T-helper 2 cell (primary cell): ENCODE data around the gene CD4.

Source experiments
- DNase-seq, 5 experiments: peaks; one replicate each; pipeline versions ENCODE4 v3.0.0 to v3.0.0-alpha.2; 2012 to 2022

CD4 gene

GRCh38 chr12:6829536-6830220 lies 40.4 kb downstream of the CD4 start:
- DNase-seq: no peak

GRCh38 chr12:6830286-6830890 lies 41.1 kb downstream of the CD4 start:
- DNase-seq: no peak

GRCh38 chr12:6830999-6831398 lies 41.7 kb downstream of the CD4 start:
- DNase-seq: no peak

GRCh38 chr12:6831450-6831995 lies 42.2 kb downstream of the CD4 start:
- no peak for DNase-seq

- DNase-seq: no peak
These were observed 42.8 kb downstream of the CD4 start for GRCh38 chr12:6832125-6832524.

GRCh38 chr12:6833189-6833890 lies 44.0 kb downstream of the CD4 start:
- no peak for DNase-seq

GRCh38 chr12:6834254-6834653 lies 44.9 kb downstream of the CD4 start:
- DNase-seq: no peak

- DNase-seq: no peak
These were observed 45.5 kb downstream of the CD4 start for GRCh38 chr12:6834873-6835272.

GRCh38 chr12:6836851-6837250 lies 47.5 kb downstream of the CD4 start:
- DNase-seq: no peak

GRCh38 chr12:6837370-6838060 lies 48.2 kb downstream of the CD4 start:
- no peak for DNase-seq

- DNase-seq: no peak
These were observed 49.5 kb downstream of the CD4 start for GRCh38 chr12:6838854-6839253.

GRCh38 chr12:6839482-6840201 lies 50.3 kb downstream of the CD4 start:
- no peak for DNase-seq

- DNase-seq: no peak
These were observed 51.0 kb downstream of the CD4 start for GRCh38 chr12:6840330-6840729.

- no peak for DNase-seq
These were observed 51.6 kb downstream of the CD4 start, which contains the start of gene GNB3 for GRCh38 chr12:6840761-6841515. TSS of gene GNB3 (plus strand) at chr12:6840925. CDS start at chr12:6841288, 363 bp downstream.

- no peak for DNase-seq
These were observed 52.7 kb downstream of the CD4 start for GRCh38 chr12:6842075-6842474.

- DNase-seq: no peak
These were observed 54.0 kb downstream of the CD4 start for GRCh38 chr12:6843118-6843902.

GRCh38 chr12:6845395-6845794 lies 56.1 kb downstream of the CD4 start:
- no peak for DNase-seq

GRCh38 chr12:6846316-6846869 lies 57.1 kb downstream of the CD4 start:
- DNase-seq: no peak

- DNase-seq: no peak
These were observed 58.3 kb downstream of the CD4 start for GRCh38 chr12:6847676-6848075.

GRCh38 chr12:6849427-6849826 lies 60.1 kb downstream of the CD4 start:
- no peak for DNase-seq
